GM12875 (cell line): ENCODE results near the gene NRM.

Experiments used
- H3K4me3 ChIP-seq: one replicate; pipeline ENCODE4 v1.5.1; 2011; ENCODE audit warnings: low read depth, low read length, control low read depth
- CTCF ChIP-seq: IDR thresholded peaks from 2 replicates; pipeline ENCODE4 v1.5.1; 2011; ENCODE audit warnings: low read depth, mild to moderate bottlenecking, control low read depth, inconsistent platforms, low read length, moderate library complexity, borderline replicate concordance; ENCODE audit not compliant: insufficient read depth

Gene NRM

GRCh38 chr6:30640481-30640880, 50.3 kb downstream of the NRM start:
- no peak for TF ChIP-seq CTCF

More at GRCh38 chr6:30640481-30640880, 50.3 kb downstream of the NRM start:
- H3K4me3 ChIP-seq: no peak overlapping the region
